Left ventricle myocardium superior (tissue), 1 donor: ENCODE results near the gene MTFP1. TPM values are rescaled to one million over a fixed set of nuclear protein-coding genes. Genes with fewer than 3 reads are reported as not detected.

ENCODE experiments used
- ATAC-seq: fragments of 200-7000 bp; cut with Tn5 transposase; one replicate; pipeline ENCODE4 v1.9.1; 2020; ENCODE audit warnings: mild to moderate bottlenecking, moderate library complexity
- DNase-seq: peaks from one replicate; pipeline ENCODE4 v3.0.0-alpha.2; 2020
- intact Hi-C: fragments of 100-400 bp; cut with micrococcal nuclease; formaldehyde crosslinking; loops from one replicate; pipeline ENCODE4 v1.11.0; 2022
- total RNA-seq: library from RNA; stranded (reverse); fragmentation: NEBNext Ultra II Directional; extraction: Animal tissue kit (Norgen Biotek cat#: 25700); gene quantifications from one replicate; pipeline ENCODE4 v1.2.1, GENCODE V29; 2021
- donor health status: DM: no; HTN: yes; CAD: no; lungs with severe emphysema.

Gene MTFP1
- total RNA-seq, 1 donor from 2014 or later = 16.3 TPM

- ATAC-seq (no peak), DNase-seq (no peak)
- intact Hi-C loops = no loop called here
Observed at GRCh38 chr22:30421695-30422480, 3.7 kb upstream of the MTFP1 start.

- intact Hi-C loops = no loop called here
- ATAC-seq (peak; percentile 12), DNase-seq (peak; percentile 49)
Observed at GRCh38 chr22:30422481-30423300, 2.9 kb upstream of the MTFP1 start.

- no peak for DNase-seq
- peak; percentile 72 for ATAC-seq
- intact Hi-C loops = no loop called here
Observed at GRCh38 chr22:30423301-30423958, 2.1 kb upstream of the MTFP1 start.

- peak; percentile 99 for DNase-seq
- ATAC-seq = peak; percentile 93
- intact Hi-C loops = no loop called here
Observed at GRCh38 chr22:30423959-30424533, 1.5 kb upstream of the MTFP1 start.

GRCh38 chr22:30424534-30425326 lies 838 bp upstream of the MTFP1 start:
- no peak for DNase-seq
- intact Hi-C loops = no loop called here
- no peak for ATAC-seq

GRCh38 chr22:30425327-30425615 lies 297 bp upstream of the MTFP1 start:
- ATAC-seq (no peak), DNase-seq (no peak)
- intact Hi-C loops = no loop called here

- peak; percentile 10 for ATAC-seq
- intact Hi-C loops = no loop called here
Observed at GRCh38 chr22:30426388-30427353, 1.1 kb downstream of the MTFP1 start.

GRCh38 chr22:30427871-30428270 lies 2.3 kb downstream of the MTFP1 start:
- intact Hi-C loops = no loop called here
- DNase-seq = no peak

More at GRCh38 chr22:30426388-30427353, 1.1 kb downstream of the MTFP1 start:
- peak; percentile 80 for DNase-seq

GRCh38 chr22:30429887-30430286 lies 4.3 kb downstream of the MTFP1 start:
- intact Hi-C loops = no loop called here
- DNase-seq = no peak

More at GRCh38 chr22:30427871-30428270, 2.3 kb downstream of the MTFP1 start:
- ATAC-seq = no peak

GRCh38 chr22:30430933-30431332 lies 5.4 kb downstream of the MTFP1 start:
- intact Hi-C loops = no loop called here
- DNase-seq = no peak
- no peak for ATAC-seq

More at GRCh38 chr22:30429887-30430286, 4.3 kb downstream of the MTFP1 start:
- ATAC-seq = no peak

- DNase-seq (no peak), ATAC-seq (no peak)
- intact Hi-C loops = no loop called here
Observed at GRCh38 chr22:30432096-30432495, 6.5 kb downstream of the MTFP1 start.

- DNase-seq = no peak
- no peak for ATAC-seq
Observed at GRCh38 chr22:30432520-30432919, 7.0 kb downstream of the MTFP1 start.

GRCh38 chr22:30433227-30433626 lies 7.7 kb downstream of the MTFP1 start:
- ATAC-seq = no peak
- DNase-seq = no peak
- intact Hi-C loops = no loop called here

More at GRCh38 chr22:30432520-30432919, 7.0 kb downstream of the MTFP1 start:
- intact Hi-C loops = no loop called here

GRCh38 chr22:30433773-30434172 lies 8.2 kb downstream of the MTFP1 start:
- DNase-seq = no peak
- no peak for ATAC-seq
- intact Hi-C loops = no loop called here

- DNase-seq (no peak), ATAC-seq (no peak)
- intact Hi-C loops = no loop called here
Observed at GRCh38 chr22:30434843-30435242, 9.3 kb downstream of the MTFP1 start.

- intact Hi-C loops = no loop called here
- no peak for DNase-seq
- no peak for ATAC-seq
Observed at GRCh38 chr22:30435674-30436126, 10.1 kb downstream of the MTFP1 start.

GRCh38 chr22:30436196-30436595 lies 10.6 kb downstream of the MTFP1 start:
- intact Hi-C loops = no loop called here

GRCh38 chr22:30438559-30438958 lies 13.0 kb downstream of the MTFP1 start:
- DNase-seq (no peak), ATAC-seq (no peak)
- intact Hi-C loops = no loop called here

More at GRCh38 chr22:30436196-30436595, 10.6 kb downstream of the MTFP1 start:
- no peak for DNase-seq
- ATAC-seq = no peak
